ENCODE data around the gene TPI1. TPM values are rescaled to one million over a fixed set of nuclear protein-coding genes. Genes with fewer than 3 reads are reported as not detected.

Gene TPI1
- total RNA-seq, 1 donor from 2014 or later = 610 TPM

DNA sequence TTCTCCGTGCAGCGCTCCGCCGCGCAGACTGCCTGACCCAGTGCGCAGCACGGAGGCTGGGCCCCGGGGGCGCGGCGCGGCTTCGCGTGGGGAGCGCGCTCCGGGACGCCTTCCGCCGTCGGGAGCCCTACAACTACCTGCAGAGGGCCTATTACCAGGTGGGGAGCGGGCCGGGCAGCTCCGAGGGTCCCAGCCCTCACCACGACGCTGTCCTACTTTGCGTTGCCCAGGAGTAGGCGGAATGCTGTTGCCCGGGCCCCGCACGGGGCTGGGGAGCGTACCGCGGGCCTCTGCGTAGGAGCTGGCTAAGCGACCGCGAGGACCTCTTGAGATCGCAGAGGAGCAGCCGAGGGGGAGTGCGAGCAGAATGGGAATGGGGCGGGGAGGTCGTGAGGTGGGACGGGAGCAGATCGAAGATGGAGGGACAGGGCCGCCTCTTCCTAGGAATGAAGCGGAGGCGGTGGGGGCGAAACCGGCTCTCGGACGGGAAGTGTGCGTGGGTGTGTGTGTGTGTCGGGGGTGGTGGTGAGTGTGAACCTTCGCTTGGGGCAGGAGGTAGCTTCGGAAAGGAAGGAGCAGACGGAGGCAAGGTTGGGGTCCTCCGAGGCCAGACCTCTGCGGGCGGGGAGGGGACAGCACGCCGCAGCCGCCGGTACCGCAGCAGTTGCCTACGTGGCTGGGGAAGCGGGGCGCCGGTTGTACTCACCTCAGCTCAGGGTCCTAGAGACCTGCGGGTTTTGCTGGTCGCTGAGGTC lies 38.4 kb upstream of the TPI1 start:
- DNase-seq (ENCODE audit: low spot score) = no peak

GRCh38 chr12:6829536-6830220 lies 37.7 kb upstream of the TPI1 start:
- no peak for DNase-seq (ENCODE audit: low spot score)

DNA sequence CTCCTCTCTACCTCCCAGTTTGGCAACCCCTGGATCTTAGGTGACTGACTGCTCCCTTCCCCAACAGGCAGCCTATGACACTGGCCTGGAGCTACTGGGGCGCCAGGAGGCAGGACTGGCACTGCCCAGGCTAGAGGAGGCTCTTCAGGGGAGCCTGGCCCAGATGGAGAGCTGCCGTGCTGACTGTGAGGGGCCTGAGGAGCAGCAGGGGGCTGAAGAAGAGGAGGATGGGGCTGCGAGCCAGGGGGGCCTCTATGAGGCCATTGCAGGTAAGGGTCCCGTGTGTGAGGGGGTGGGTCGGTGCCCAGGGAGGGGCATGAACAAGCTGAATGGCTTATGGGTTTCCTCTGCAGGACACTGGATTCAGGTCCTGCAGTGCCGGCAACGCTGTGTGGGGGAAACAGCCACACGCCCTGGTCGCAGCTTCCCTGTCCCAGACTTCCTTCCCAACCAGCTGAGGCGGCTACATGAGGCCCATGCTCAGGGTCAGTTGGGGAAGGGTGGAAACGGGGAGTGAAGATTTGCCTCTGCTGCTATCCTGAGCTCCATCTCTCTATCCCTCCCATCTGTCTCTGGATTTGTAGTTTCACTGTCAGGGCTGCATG lies 36.9 kb upstream of the TPI1 start:
- DNase-seq (ENCODE audit: low spot score) = no peak

DNA sequence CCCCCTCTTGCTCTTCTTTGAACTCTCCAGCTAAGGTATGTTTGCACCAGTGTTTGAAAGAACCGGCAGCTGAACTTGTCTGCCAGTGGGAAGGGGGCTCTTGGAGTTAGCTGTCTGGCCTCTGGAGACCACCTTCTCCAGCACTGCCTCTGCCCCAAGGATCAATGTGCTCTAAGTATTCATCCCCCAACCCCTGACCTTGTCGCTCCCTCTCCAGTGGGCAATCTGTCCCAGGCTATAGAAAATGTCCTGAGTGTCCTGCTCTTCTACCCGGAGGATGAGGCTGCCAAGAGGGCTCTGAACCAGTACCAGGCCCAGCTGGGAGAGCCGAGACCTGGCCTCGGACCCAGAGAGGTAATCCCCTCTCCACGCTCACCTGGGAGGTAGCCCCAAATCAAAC lies 36.3 kb upstream of the TPI1 start:
- no peak for DNase-seq (ENCODE audit: low spot score)

DNA sequence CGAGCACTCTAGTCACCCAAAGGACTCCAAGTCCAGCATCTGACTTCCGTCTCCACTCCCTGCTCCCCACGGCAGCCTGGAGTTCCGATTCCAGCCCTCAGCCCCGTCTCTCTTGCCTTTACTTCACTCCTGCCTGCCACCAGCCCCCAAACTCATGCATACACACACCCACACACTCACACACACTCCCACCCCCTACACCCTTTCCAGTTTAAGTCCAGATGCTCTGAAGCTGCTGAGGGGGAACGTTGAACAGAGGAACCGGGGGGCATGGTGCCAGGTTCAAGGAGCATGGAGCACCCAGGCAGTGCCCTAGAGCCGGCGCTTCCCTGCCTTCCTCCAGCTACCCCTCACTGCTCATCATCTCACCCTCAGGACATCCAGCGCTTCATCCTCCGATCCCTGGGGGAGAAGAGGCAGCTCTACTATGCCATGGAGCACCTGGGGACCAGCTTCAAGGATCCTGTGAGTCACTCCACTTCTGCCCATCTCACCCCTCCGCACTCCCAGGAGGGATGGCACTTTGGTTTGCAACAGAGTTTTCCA lies 35.8 kb upstream of the TPI1 start:
- DNase-seq (ENCODE audit: low spot score) = no peak

GRCh38 chr12:6832125-6832524 lies 35.2 kb upstream of the TPI1 start:
- DNase-seq (ENCODE audit: low spot score) = no peak

DNA sequence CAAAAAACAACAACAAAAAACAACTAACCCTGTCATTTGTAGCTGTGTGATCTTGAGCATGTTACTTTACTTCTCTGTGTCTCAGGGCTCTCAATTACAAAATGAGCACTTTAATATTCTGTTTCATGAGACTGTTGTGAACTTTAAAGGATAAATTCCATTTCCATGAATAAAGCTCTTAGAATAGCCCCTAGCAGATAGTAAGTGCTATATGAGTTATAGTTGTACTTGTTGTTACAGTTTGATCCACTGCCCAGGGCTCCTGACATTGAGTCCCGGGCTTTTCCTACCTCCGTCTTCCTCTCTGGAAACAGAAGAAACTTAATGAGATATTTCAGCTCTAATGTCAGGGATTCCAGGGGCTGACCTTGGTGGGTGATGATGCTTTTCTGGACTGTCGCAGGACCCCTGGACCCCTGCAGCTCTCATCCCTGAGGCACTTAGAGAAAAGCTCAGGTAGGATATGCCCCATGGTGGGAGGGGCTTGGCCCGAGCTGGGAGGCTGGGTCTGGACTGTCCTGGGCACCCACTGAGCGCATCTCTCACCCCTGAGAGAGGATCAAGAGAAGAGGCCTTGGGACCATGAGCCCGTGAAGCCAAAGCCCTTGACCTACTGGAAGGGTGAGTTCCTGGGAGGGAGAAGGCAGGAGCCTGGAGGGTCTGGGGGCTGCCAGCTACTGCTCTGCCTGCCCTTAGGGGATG lies 34.0 kb upstream of the TPI1 start:
- DNase-seq (ENCODE audit: low spot score) = no peak

DNA sequence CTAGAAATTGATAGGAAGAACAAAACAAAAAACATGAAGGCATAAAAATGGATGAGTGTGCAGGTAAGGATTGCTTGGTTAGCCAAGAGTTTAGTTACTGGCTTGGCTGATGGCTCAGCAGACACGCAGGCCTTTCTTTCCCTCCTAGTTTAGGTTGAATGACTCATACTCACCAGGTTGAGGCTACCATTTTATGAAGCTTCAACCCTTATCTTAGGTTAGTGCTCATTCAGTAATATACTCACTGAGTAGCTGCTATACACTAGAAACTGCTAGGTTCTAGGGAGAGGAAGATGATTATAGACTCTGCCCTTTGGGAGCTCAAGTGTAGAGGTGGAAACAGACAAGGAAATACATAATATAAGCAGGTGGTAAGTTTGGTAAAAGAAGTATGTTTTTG lies 33.1 kb upstream of the TPI1 start:
- no peak for DNase-seq (ENCODE audit: low spot score)

GRCh38 chr12:6834873-6835272 lies 32.5 kb upstream of the TPI1 start:
- DNase-seq (ENCODE audit: low spot score) = no peak

DNA sequence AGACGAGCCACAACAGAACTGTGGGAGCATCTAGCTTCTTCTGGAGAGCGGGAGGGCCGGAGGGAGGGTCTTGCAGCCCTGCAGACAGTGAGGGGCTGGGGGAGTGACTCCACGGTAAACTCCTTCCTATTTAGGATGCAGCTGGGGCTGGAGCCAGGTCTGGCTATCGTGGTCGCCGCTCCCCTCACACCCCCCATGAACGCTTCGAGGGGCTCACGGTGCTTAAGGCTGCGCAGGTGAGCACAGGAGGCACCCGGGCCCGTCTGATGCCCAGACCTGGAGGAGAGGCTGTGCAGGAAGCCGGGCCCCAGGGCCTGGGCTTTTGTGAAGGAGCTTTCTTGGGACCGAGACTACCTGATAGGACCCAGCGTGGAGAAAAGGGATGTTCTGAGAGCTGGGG lies 30.5 kb upstream of the TPI1 start:
- DNase-seq (ENCODE audit: low spot score) = no peak

- no peak for DNase-seq (ENCODE audit: low spot score)
Observed at GRCh38 chr12:6837370-6838060, 29.8 kb upstream of the TPI1 start.

DNA sequence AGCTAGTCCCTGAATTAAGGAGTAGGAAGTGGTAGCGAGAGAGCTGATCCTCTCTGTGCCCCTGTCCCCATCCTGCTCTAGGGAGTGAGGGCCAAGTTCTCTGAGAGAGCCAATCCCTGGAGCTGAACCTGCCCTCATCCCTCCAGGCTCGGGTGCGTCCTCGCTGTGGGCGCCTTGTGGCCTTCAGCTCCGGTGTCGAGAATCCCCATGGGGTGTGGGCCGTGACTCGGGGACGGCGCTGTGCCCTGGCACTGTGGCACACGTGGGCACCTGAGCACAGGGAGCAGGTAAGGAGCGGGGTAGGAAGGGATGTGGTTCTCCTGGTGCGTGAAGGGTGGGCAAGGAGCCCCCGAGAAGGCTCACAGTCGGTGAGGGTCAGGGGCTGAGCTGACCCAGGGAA lies 28.5 kb upstream of the TPI1 start:
- DNase-seq (ENCODE audit: low spot score) = no peak

DNA sequence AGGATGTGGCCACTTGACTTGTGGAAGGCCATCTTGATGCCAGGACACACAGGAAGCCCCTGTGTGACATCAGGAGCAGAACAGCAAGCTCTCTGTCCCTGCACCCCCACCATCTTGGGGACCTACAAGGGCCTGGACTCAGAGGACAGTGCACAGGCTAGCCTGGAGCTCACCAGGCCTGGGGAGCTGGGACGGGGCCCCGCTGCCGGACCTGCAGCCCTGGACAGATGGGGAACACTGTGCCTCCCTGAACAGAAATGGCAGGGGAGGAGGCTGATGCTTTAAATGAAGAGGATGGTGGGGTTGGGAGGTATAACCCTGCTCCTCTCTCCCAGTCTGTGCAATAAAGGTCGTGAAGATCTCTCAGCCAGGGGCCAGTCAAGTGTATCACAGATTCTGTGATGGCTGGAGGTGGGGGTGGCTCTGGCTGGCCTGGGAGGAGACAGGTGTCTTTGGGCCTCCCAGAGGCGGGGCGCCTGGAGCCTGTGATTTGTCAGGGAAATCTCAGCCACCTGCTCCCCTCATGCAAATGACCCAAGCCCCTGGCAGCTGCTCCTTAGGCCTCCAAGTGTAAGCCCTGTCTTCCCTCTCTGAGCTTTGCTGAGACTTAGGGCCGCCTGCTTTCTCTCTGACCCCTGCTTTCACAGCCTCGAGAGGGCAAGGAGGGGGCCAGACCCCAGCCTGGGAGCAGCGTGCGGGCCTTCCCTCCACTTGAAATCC lies 27.7 kb upstream of the TPI1 start:
- DNase-seq (ENCODE audit: low spot score) = no peak

- no peak for DNase-seq (ENCODE audit: low spot score)
Observed at GRCh38 chr12:6840330-6840729, 27.0 kb upstream of the TPI1 start.

DNA sequence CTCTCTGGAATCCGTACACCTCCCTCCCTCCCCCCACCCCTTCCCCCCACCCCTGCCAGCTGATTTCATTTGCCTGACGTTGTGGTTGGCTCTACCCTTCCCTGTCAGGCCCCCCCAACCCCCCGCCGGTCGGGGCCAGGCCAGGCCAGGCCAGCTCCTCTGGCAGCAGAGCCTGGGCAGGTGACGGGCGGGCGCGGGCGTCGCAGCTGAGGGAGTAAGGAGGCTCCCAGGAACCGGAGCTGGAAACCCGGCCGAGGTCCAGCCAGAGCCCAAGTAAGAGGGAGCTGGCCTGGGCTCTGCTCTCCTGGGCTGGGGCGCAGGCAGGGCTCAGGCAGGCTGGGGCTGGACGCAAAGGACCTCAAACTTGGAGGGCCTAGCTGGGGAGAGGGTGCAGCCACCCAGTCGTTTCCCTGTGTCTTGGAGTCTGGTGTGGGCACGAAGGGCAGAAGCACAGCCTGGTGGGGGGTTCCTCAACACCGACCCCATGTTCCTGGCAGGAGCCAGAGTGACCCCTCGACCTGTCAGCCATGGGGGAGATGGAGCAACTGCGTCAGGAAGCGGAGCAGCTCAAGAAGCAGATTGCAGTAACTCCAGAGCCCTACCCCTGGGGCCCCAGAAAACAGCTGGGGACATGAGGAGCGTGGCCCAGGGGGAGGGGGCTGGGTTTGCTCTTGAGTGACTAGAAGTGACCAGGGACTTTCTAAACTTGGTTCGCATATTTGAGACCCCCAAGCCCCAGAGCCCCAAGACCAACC lies 26.4 kb upstream of the TPI1 start, which contains the start of gene GNB3:
Gene GNB3, plus strand, starts transcription at position 165 of the 755 bp plus-strand sequence. Its CDS starts 363 bp downstream, at position 528.
- DNase-seq (ENCODE audit: low spot score) = no peak

GRCh38 chr12:6842075-6842474 lies 25.3 kb upstream of the TPI1 start:
- DNase-seq (ENCODE audit: low spot score) = no peak

- no peak for DNase-seq (ENCODE audit: low spot score)
Observed at GRCh38 chr12:6843118-6843902, 24.0 kb upstream of the TPI1 start.

- no peak for DNase-seq (ENCODE audit: low spot score)
Observed at GRCh38 chr12:6845395-6845794, 21.9 kb upstream of the TPI1 start.

GRCh38 chr12:6846316-6846869 lies 20.9 kb upstream of the TPI1 start:
- DNase-seq (ENCODE audit: low spot score) = no peak

Measured in mucosa of gallbladder (tissue), 1 donor.